Natural killer cell (primary cell): Measurements from ENCODE around the gene FEM1A. TPM values are rescaled to one million over a fixed set of nuclear protein-coding genes. Genes with fewer than 3 reads are reported as not detected.
"Not testable (repeated sequence)": the region's sequence is repeated elsewhere in the genome, so short reads cannot be mapped to it uniquely, and the experiment has no call there.

Experiments used
- ATAC-seq, 3 donors: fragments of 150-1000 bp in 2 of 3; fragments of 200-7000 bp in 1 of 3; cut with Tn5 transposase; 1 replicate in 1 of 3; 2 replicates in 2 of 3; pipeline ENCODE4 v1.10.0; 2021; ENCODE audit warnings: mild to moderate bottlenecking in 2 of 3, moderate library complexity in 2 of 3
- DNase-seq, 2 donors: peaks; one replicate each; pipeline versions ENCODE4 v3.0.0 to v3.0.0-alpha.2; 2013 to 2021; ENCODE audit warnings: mixed read lengths in 1 of 2
- H3K27ac ChIP-seq: one replicate; pipeline ENCODE4 v1.5.1; 2013; ENCODE audit warnings: mild to moderate bottlenecking, low read length
- H3K27me3 ChIP-seq: one replicate; pipeline ENCODE4 v1.6.1; 2013; ENCODE audit warnings: low read length; ENCODE audit not compliant: control insufficient read depth, insufficient read depth
- H3K36me3 ChIP-seq: one replicate; pipeline ENCODE4 v1.6.1; 2013; ENCODE audit warnings: low read length; ENCODE audit not compliant: control insufficient read depth, insufficient read depth
- H3K4me1 ChIP-seq: one replicate; pipeline ENCODE4 v1.6.1; 2013; ENCODE audit warnings: low read length; ENCODE audit not compliant: control insufficient read depth, insufficient read depth
- H3K4me3 ChIP-seq: one replicate; pipeline ENCODE4 v1.5.1; 2013; ENCODE audit warnings: low read length
- H3K9me3 ChIP-seq: one replicate; pipeline ENCODE4 v1.6.1; 2013; ENCODE audit warnings: low read length; ENCODE audit not compliant: control insufficient read depth, insufficient read depth
- H3K27ac Mint-ChIP-seq, 2 donors: one replicate each; pipeline ENCODE4 v1.8.0; 2022; ENCODE audit warnings: mild to moderate bottlenecking in 2 of 2, mixed read lengths in 2 of 2, moderate library complexity in 1 of 2
- H3K27me3 Mint-ChIP-seq, 2 donors: one replicate each; pipeline ENCODE4 v1.8.0; 2022; ENCODE audit warnings: low read depth in 2 of 2, mixed read lengths in 2 of 2
- H3K36me3 Mint-ChIP-seq: one replicate; pipeline ENCODE4 v1.8.0; 2022; ENCODE audit warnings: mixed read lengths
- H3K4me1 Mint-ChIP-seq, 2 donors: one replicate each; pipeline ENCODE4 v1.8.0; 2022; ENCODE audit warnings: mixed read lengths in 2 of 2
- H3K4me3 Mint-ChIP-seq: one replicate; pipeline ENCODE4 v1.8.0; 2022; ENCODE audit warnings: mild to moderate bottlenecking, moderate library complexity, mixed read lengths
- H3K9me3 Mint-ChIP-seq, 2 donors: one replicate each; pipeline ENCODE4 v1.8.0; 2022; ENCODE audit warnings: mixed read lengths in 2 of 2
- WGBS: methylation state at CpG from one replicate; pipeline ENCODE4 v1.1.7; 2013; ENCODE audit warnings: missing lambda C conversion rate; ENCODE audit not compliant: insufficient coverage; 5-methylcytosine and 5-hydroxymethylcytosine counted together
- intact Hi-C: fragments of 100-400 bp; cut with micrococcal nuclease; formaldehyde crosslinking; loops from one replicate; pipeline ENCODE4 v1.14.2; 2022
- total RNA-seq, 4 donors: library from RNA; stranded (reverse); fragments of 120-200 nt in 1 of 4; gene quantifications; one replicate each; pipeline versions ENCODE4 v1.2.3 to v1.2.4, GENCODE V29; 2013 to 2022
- TF ChIP-seq, protein P1 (sequence below): fragments of 200-600 bp; IDR thresholded peaks from one replicate; pipeline ENCODE4 v1.8.0; 2022; ENCODE audit warnings: antibody characterized with exemption

Gene FEM1A
- total RNA-seq, 3 donors from 2014 or later (not counting 1 experiment from before 2014, with no cell fraction given): 11.0 to 13.9 (median 13.7) TPM

DNA sequence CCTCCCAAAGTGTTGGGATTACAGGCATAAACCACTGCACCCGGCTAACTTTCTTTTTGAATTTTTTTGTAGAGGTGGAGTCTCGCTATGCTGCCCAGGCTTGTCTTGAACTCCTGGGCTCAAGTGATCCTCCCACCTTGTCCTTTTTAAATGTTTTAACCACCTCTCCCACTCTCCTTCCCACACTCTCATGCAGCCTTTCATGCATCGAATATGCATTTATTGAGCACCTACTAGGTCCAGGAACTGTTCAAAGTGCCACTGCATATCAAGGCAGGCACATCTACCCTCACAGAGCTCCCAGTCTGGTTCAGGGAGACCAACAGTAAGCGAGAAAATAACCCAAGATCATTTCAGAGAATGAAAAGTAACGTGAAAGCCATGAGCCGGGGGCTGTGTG is 38.8 kb downstream of the FEM1A start:
- H3K9me3 Mint-ChIP-seq: no peaks in the 10 kb centered on the region
- no peak for DNase-seq
- WGBS: 86% methylated on average over 6 of the region's 6 CpGs

DNA sequence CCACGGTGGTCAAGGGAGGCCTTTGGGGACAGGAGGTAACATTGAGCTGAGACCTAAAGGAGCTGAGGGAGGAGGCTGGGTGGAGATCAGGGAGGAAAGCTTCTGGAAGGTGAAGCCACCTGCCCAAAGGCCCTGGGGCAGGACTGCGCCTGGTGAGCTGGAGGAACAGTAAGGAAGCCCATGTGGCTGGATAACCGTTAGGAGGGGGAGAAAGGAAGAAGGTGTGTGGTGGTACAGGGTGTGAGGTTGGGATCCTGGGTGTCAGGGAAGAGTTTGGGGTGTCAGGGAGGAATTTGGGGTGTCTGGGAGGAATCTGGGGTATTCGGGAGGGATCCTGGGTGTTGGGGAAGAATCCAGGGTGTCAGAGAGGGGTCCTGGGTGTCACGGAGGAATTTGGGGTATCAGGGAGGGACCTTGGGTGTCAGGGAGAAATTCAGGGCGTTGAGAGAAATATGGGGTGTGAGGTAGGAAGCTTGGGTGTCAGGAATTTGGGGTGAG is 39.3 kb downstream of the FEM1A start:
- H3K36me3 Mint-ChIP-seq: no peaks in the 10 kb centered on the region
- Histone ChIP-seq H3K27ac (peak overlapping the region; percentile 84), H3K27me3 (no peaks in the 10 kb centered on the region), H3K36me3 (no peaks in the 10 kb centered on the region), H3K9me3 (no peaks in the 10 kb centered on the region), H3K4me3 (peak overlapping the region; percentile 76), H3K4me1 (peaks cover 32% of the 10 kb centered on the region)
- DNase-seq (peak in 1 of 2 donors; percentile 31), ATAC-seq (no peak)
- H3K27ac Mint-ChIP-seq: peak overlapping the region; percentile 86 to 92
- intact Hi-C loops: no loop called here
- H3K27me3 Mint-ChIP-seq: no peaks in the 10 kb centered on the region
- no peaks in the 10 kb centered on the region for H3K9me3 Mint-ChIP-seq
- H3K4me1 Mint-ChIP-seq: peaks cover 20 to 30% of the 10 kb centered on the region in 2 donors
- 58% methylated on average over 6 of the region's 6 CpGs for WGBS
- H3K4me3 Mint-ChIP-seq: peak overlapping the region; percentile 89
- TF ChIP-seq, protein P1, sequence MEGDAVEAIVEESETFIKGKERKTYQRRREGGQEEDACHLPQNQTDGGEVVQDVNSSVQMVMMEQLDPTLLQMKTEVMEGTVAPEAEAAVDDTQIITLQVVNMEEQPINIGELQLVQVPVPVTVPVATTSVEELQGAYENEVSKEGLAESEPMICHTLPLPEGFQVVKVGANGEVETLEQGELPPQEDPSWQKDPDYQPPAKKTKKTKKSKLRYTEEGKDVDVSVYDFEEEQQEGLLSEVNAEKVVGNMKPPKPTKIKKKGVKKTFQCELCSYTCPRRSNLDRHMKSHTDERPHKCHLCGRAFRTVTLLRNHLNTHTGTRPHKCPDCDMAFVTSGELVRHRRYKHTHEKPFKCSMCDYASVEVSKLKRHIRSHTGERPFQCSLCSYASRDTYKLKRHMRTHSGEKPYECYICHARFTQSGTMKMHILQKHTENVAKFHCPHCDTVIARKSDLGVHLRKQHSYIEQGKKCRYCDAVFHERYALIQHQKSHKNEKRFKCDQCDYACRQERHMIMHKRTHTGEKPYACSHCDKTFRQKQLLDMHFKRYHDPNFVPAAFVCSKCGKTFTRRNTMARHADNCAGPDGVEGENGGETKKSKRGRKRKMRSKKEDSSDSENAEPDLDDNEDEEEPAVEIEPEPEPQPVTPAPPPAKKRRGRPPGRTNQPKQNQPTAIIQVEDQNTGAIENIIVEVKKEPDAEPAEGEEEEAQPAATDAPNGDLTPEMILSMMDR: no peak

More for the DNA sequence above, 38.8 kb downstream of the FEM1A start:
- H3K36me3 Mint-ChIP-seq: no peaks in the 10 kb centered on the region
- H3K4me1 ChIP-seq: peaks cover 32% of the 10 kb centered on the region
- intact Hi-C loops: no loop called here
- H3K27me3 Mint-ChIP-seq: no peaks in the 10 kb centered on the region
- peak overlapping the region; percentile 86 to 92 for H3K27ac Mint-ChIP-seq
- H3K4me3 Mint-ChIP-seq: peak overlapping the region; percentile 89
- TF ChIP-seq, protein P1: no peak
- peaks cover 20 to 30% of the 10 kb centered on the region in 2 donors for H3K4me1 Mint-ChIP-seq
- H3K4me3 ChIP-seq: peak overlapping the region; percentile 76
- H3K36me3 ChIP-seq: no peaks in the 10 kb centered on the region
- no peaks in the 10 kb centered on the region for H3K27me3 ChIP-seq
- no peaks in the 10 kb centered on the region for H3K9me3 ChIP-seq
- H3K27ac ChIP-seq: peak overlapping the region; percentile 84
- no peak for ATAC-seq

DNA sequence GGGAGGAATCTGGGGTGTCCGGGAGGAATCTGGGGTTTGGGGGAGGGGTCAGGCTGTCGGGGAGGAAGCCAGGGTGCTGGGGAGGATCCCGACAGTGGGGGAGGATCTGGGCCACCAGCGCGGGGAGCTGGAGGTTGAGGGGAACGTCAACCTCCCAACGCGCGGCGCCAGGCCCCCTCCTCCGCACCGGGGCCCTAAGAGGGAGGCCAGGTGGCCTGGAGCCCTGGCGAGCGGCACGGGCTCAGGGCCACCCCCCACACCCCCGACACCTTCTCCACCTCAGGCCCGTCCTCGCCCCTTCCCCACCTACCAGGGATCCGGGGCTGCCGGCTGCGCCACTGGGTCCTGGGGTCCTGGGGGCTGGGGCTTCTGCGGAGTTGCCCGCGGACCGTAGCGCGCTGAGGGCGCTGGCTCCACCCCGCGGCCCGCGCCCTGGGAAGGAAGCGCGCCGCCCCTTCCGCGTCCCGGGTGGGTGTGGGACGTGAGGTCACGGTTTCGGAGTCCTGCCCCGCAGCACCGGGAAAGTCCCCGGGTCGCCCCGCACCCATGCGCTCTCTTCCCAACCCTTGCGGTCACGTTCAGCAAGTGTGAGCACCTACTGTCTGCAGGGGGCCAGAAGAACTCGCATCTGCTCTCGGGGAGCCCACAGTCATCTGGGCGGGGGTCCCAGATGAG is 39.9 kb downstream of the FEM1A start, which contains the start of gene TICAM1:
Gene TICAM1, minus strand, starts transcription at position 409 of the 675 bp plus-strand sequence. CDS start 13,335 bp downstream, outside the sequence.
- Histone ChIP-seq H3K9me3 (no peaks in the 10 kb centered on the region), H3K4me3 (peak within 1 kb of the TSS; percentile 76), H3K27ac (peak within 1 kb of the TSS; percentile 84), H3K36me3 (no peaks in the 10 kb centered on the region), H3K4me1 (peaks cover 32% of the 10 kb centered on the region), H3K27me3 (no peaks in the 10 kb centered on the region)
- Mint-ChIP-seq H3K27me3 (no peaks in the 10 kb centered on the region), H3K36me3 (no peaks in the 10 kb centered on the region), H3K27ac (peak within 1 kb of the TSS; percentile 86 to 92), H3K9me3 (no peaks in the 10 kb centered on the region), H3K4me3 (peak within 1 kb of the TSS; percentile 89), H3K4me1 (peaks cover 20 to 30% of the 10 kb centered on the region in 2 donors)
- WGBS: under 1% methylated on average over 52 of the region's 52 CpGs
- intact Hi-C loops: no loop called here
- TF ChIP-seq, protein P1: no peak
- DNase-seq: peak; percentile 78 to 94
- ATAC-seq: peak; percentile 95 to 96 (median 95)

DNA sequence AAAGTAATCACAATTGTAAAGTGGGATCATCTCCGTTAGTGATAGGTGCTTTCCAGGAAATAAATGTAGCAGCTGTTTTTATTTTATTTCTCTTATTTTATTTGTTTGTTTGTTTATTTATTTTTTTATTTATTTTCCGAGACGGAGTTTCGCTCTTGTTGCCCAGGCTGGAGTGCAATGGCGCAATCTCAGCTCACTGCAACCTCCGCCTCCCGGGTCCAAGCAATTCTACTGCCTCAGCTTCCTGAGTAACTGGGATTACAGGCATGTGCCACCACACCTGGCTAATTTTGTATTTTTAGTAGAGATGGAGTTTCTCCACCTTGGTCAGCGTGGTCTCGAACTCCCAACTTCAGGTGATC is 40.4 kb downstream of the FEM1A start:
- ATAC-seq, H3K9me3 Mint-ChIP-seq, H3K36me3 Mint-ChIP-seq, intact Hi-C loops, H3K36me3 ChIP-seq, H3K27me3 Mint-ChIP-seq, H3K9me3 ChIP-seq, H3K27me3 ChIP-seq, DNase-seq: not testable (repeated sequence)
- Histone ChIP-seq H3K4me3 (peak overlapping the region; percentile 76), H3K27ac (peak overlapping the region; percentile 84), H3K4me1 (peaks cover 32% of the 10 kb centered on the region)
- H3K27ac Mint-ChIP-seq: peak overlapping the region; percentile 86 to 92
- WGBS: 38% methylated on average over 8 of the region's 9 CpGs
- peaks cover 20 to 30% of the 10 kb centered on the region in 2 donors for H3K4me1 Mint-ChIP-seq
- peak overlapping the region; percentile 89 for H3K4me3 Mint-ChIP-seq
